HEK293 (cell line): ENCODE data around the gene MMRN2.

ENCODE experiments used
- CTCF ChIA-PET: fragments of 350-600 bp; formaldehyde crosslinking; extraction: SDS; loops from one replicate; lab custom pipeline; 2021; ENCODE audit warnings: antibody characterized with exemption; lab: Yijun Ruan, JAX
- POLR2A ChIA-PET: fragments of 300-600 bp; formaldehyde crosslinking; extraction: SDS; loops from one replicate; lab custom pipeline; 2020; ENCODE audit warnings: antibody characterized with exemption, inconsistent platforms; lab: Yijun Ruan, JAX
- H3K27ac ChIP-seq: fragments of 200-500 bp; sonication (Bioruptor generic); 2 replicates; pipeline ENCODE4 v1.5.1; 2014; ENCODE audit warnings: low read depth, low read length, control low read depth, inconsistent platforms; ENCODE audit errors: extremely low read depth
- H3K36me3 ChIP-seq, 2 experiments: fragments of 200-500 bp in 1 of 2; sonication (Bioruptor generic) in 1 of 2; 1 replicate in 1 of 2; 2 replicates in 1 of 2; pipeline ENCODE4 v1.5.1; 2014 to 2017; ENCODE audit warnings: inconsistent platforms in 2 of 2, low read length in 2 of 2; ENCODE audit not compliant: control insufficient read depth in 2 of 2, insufficient read depth in 1 of 2
- H3K4me1 ChIP-seq: fragments of 200-500 bp; sonication (Bioruptor generic); 2 replicates; pipeline ENCODE4 v1.5.1; 2014; ENCODE audit warnings: mild to moderate bottlenecking, low read length, inconsistent platforms; ENCODE audit not compliant: control insufficient read depth, insufficient read depth
- H3K4me3 ChIP-seq: 2 replicates; pipeline ENCODE4 v1.5.1; 2011; ENCODE audit warnings: low read depth, mild to moderate bottlenecking, control low read depth, low read length, moderate library complexity
- H3K9me3 ChIP-seq: fragments of 200-500 bp; sonication (Bioruptor generic); 2 replicates; pipeline ENCODE4 v1.5.1; 2014; ENCODE audit warnings: low read depth, low read length, inconsistent platforms; ENCODE audit not compliant: control insufficient read depth, insufficient read depth
- KLF10 ChIP-seq: fragments of 450-650 bp; IDR thresholded peaks from 2 replicates; pipeline ENCODE4 v1.5.1; 2018; ENCODE audit warnings: missing biosample characterization, mild to moderate bottlenecking, missing genetic modification characterization
- KLF8 ChIP-seq: fragments of 450-650 bp; formaldehyde crosslinking; IDR thresholded peaks from 2 replicates; pipeline ENCODE4 v1.5.1; 2016; ENCODE audit warnings: missing biosample characterization, missing genetic modification characterization
- MYNN ChIP-seq: fragments of 450-650 bp; formaldehyde crosslinking; IDR thresholded peaks from 2 replicates; pipeline ENCODE4 v1.5.1; 2016; ENCODE audit warnings: missing biosample characterization, missing genetic modification characterization, borderline replicate concordance
- OSR2 ChIP-seq: fragments of 450-650 bp; formaldehyde crosslinking; IDR thresholded peaks from 2 replicates; pipeline ENCODE4 v1.5.1; 2016; ENCODE audit warnings: missing biosample characterization, missing genetic modification characterization
- SP3 ChIP-seq: fragments of 450-650 bp; formaldehyde crosslinking; IDR thresholded peaks from 2 replicates; pipeline ENCODE4 v1.5.1; 2016; ENCODE audit warnings: missing biosample characterization, missing genetic modification characterization
- YY2 ChIP-seq: fragments of 450-650 bp; formaldehyde crosslinking; IDR thresholded peaks from 2 replicates; pipeline ENCODE4 v1.5.1; 2016; ENCODE audit warnings: missing biosample characterization, missing genetic modification characterization
- ZBTB21 ChIP-seq: fragments of 450-650 bp; formaldehyde crosslinking; IDR thresholded peaks from 2 replicates; pipeline ENCODE4 v1.5.1; 2017; ENCODE audit warnings: missing biosample characterization, missing genetic modification characterization
- ZFP37 ChIP-seq: fragments of 450-650 bp; formaldehyde crosslinking; IDR thresholded peaks from 2 replicates; pipeline ENCODE4 v1.5.1; 2016; ENCODE audit warnings: missing biosample characterization, missing genetic modification characterization
- ZNF114 ChIP-seq: fragments of 450-650 bp; formaldehyde crosslinking; IDR thresholded peaks from 2 replicates; pipeline ENCODE4 v1.5.0; 2017; ENCODE audit warnings: missing biosample characterization, missing genetic modification characterization
- ZNF19 ChIP-seq: fragments of 450-650 bp; formaldehyde crosslinking; IDR thresholded peaks from 2 replicates; pipeline ENCODE4; 2016; ENCODE audit warnings: missing biosample characterization, missing genetic modification characterization, low read depth
- ZNF416 ChIP-seq: fragments of 450-650 bp; formaldehyde crosslinking; IDR thresholded peaks from 2 replicates; pipeline ENCODE4 v1.5.1; 2016; ENCODE audit warnings: missing biosample characterization, missing genetic modification characterization
- ZNF473 ChIP-seq: fragments of 450-650 bp; formaldehyde crosslinking; IDR thresholded peaks from 2 replicates; pipeline ENCODE4 v1.5.1; 2017; ENCODE audit warnings: missing biosample characterization, missing genetic modification characterization
- ZNF530 ChIP-seq: fragments of 450-650 bp; formaldehyde crosslinking; IDR thresholded peaks from 2 replicates; pipeline ENCODE4 v1.5.1; 2016; ENCODE audit warnings: low read depth, missing biosample characterization, missing genetic modification characterization
- ZNF76 ChIP-seq: fragments of 450-650 bp; formaldehyde crosslinking; IDR thresholded peaks from 2 replicates; pipeline ENCODE4; 2016; ENCODE audit warnings: low read depth, missing biosample characterization, missing genetic modification characterization, borderline replicate concordance
- ZNF791 ChIP-seq: fragments of 450-650 bp; formaldehyde crosslinking; IDR thresholded peaks from 2 replicates; pipeline ENCODE4 v1.5.1; 2016; ENCODE audit warnings: missing biosample characterization, missing genetic modification characterization
- TF ChIP-seq, protein P1 (sequence below): fragments of 450-650 bp; formaldehyde crosslinking; IDR thresholded peaks from 2 replicates; pipeline ENCODE4 v1.5.1; 2016; ENCODE audit warnings: missing biosample characterization, missing genetic modification characterization
- TF ChIP-seq, protein P2 (sequence below): fragments of 450-650 bp; formaldehyde crosslinking; IDR thresholded peaks from 2 replicates; pipeline ENCODE4 v1.5.1; 2016; ENCODE audit warnings: missing biosample characterization, missing genetic modification characterization, borderline replicate concordance
- TF ChIP-seq, protein P3 (sequence below): fragments of 450-650 bp; formaldehyde crosslinking; IDR thresholded peaks from 2 replicates; pipeline ENCODE4 v1.5.1; 2017; ENCODE audit warnings: missing biosample characterization, missing genetic modification characterization
- TF ChIP-seq, protein P4 (sequence below): fragments of 450-650 bp; formaldehyde crosslinking; IDR thresholded peaks from 2 replicates; pipeline ENCODE4 v1.5.1; 2016; ENCODE audit warnings: missing biosample characterization, missing genetic modification characterization
- TF ChIP-seq, protein P5 (sequence below): fragments of 450-650 bp; formaldehyde crosslinking; IDR thresholded peaks from 2 replicates; pipeline ENCODE4 v1.5.1; 2016; ENCODE audit warnings: missing biosample characterization, missing genetic modification characterization, low read depth
- TF ChIP-seq, protein P6 (sequence below): fragments of 450-650 bp; formaldehyde crosslinking; IDR thresholded peaks from 2 replicates; pipeline ENCODE4 v1.5.1; 2016; ENCODE audit warnings: missing biosample characterization, missing genetic modification characterization

Gene MMRN2

DNA sequence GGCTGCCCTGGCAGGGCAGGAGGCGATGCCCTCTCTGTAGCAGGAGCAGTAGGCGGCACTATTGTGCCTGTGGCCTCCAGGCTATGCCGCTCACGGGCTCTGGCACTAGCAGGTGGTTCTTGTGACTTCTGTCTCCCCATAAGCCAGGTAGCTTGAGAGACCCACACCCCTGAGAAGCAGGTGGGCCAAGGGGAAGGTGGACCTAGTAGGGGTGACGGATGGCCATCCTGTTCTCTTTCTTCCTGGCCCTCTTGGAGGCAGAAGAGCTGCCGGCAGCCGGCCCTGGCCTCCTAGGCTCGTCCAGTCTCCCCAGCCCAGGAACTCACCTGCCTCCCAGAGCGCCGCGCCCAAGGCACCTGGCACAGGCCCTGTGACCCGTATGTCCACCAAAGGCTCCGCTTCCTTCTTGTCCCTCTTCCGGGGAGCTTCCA is 15.4 kb downstream of the MMRN2 start (continued):
- TF ChIP-seq, protein P1, sequence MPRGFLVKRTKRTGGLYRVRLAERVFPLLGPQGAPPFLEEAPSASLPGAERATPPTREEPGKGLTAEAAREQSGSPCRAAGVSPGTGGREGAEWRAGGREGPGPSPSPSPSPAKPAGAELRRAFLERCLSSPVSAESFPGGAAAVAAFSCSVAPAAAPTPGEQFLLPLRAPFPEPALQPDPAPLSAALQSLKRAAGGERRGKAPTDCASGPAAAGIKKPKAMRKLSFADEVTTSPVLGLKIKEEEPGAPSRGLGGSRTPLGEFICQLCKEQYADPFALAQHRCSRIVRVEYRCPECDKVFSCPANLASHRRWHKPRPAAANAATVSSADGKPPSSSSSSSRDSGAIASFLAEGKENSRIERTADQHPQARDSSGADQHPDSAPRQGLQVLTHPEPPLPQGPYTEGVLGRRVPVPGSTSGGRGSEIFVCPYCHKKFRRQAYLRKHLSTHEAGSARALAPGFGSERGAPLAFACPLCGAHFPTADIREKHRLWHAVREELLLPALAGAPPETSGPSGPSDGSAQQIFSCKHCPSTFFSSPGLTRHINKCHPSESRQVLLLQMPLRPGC (tag by site-specific recombination) = no peak
- no peak for TF ChIP-seq ZNF76 (tag by site-specific recombination)
- TF ChIP-seq ZFP37 (tag by site-specific recombination) = no peak
- TF ChIP-seq KLF8 (tag by site-specific recombination) = no peak
- TF ChIP-seq, protein P2, sequence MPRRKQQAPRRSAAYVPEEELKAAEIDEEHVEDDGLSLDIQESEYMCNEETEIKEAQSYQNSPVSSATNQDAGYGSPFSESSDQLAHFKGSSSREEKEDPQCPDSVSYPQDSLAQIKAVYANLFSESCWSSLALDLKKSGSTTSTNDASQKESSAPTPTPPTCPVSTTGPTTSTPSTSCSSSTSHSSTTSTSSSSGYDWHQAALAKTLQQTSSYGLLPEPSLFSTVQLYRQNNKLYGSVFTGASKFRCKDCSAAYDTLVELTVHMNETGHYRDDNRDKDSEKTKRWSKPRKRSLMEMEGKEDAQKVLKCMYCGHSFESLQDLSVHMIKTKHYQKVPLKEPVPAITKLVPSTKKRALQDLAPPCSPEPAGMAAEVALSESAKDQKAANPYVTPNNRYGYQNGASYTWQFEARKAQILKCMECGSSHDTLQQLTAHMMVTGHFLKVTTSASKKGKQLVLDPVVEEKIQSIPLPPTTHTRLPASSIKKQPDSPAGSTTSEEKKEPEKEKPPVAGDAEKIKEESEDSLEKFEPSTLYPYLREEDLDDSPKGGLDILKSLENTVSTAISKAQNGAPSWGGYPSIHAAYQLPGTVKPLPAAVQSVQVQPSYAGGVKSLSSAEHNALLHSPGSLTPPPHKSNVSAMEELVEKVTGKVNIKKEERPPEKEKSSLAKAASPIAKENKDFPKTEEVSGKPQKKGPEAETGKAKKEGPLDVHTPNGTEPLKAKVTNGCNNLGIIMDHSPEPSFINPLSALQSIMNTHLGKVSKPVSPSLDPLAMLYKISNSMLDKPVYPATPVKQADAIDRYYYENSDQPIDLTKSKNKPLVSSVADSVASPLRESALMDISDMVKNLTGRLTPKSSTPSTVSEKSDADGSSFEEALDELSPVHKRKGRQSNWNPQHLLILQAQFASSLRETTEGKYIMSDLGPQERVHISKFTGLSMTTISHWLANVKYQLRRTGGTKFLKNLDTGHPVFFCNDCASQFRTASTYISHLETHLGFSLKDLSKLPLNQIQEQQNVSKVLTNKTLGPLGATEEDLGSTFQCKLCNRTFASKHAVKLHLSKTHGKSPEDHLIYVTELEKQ (tag by site-specific recombination) = no peak
- no peak for TF ChIP-seq MYNN (tag by site-specific recombination)
- TF ChIP-seq, protein P3, sequence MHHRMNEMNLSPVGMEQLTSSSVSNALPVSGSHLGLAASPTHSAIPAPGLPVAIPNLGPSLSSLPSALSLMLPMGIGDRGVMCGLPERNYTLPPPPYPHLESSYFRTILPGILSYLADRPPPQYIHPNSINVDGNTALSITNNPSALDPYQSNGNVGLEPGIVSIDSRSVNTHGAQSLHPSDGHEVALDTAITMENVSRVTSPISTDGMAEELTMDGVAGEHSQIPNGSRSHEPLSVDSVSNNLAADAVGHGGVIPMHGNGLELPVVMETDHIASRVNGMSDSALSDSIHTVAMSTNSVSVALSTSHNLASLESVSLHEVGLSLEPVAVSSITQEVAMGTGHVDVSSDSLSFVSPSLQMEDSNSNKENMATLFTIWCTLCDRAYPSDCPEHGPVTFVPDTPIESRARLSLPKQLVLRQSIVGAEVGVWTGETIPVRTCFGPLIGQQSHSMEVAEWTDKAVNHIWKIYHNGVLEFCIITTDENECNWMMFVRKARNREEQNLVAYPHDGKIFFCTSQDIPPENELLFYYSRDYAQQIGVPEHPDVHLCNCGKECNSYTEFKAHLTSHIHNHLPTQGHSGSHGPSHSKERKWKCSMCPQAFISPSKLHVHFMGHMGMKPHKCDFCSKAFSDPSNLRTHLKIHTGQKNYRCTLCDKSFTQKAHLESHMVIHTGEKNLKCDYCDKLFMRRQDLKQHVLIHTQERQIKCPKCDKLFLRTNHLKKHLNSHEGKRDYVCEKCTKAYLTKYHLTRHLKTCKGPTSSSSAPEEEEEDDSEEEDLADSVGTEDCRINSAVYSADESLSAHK (tag by site-specific recombination) = no peak
- TF ChIP-seq ZNF530 (tag by site-specific recombination) = no peak
- TF ChIP-seq, protein P4, sequence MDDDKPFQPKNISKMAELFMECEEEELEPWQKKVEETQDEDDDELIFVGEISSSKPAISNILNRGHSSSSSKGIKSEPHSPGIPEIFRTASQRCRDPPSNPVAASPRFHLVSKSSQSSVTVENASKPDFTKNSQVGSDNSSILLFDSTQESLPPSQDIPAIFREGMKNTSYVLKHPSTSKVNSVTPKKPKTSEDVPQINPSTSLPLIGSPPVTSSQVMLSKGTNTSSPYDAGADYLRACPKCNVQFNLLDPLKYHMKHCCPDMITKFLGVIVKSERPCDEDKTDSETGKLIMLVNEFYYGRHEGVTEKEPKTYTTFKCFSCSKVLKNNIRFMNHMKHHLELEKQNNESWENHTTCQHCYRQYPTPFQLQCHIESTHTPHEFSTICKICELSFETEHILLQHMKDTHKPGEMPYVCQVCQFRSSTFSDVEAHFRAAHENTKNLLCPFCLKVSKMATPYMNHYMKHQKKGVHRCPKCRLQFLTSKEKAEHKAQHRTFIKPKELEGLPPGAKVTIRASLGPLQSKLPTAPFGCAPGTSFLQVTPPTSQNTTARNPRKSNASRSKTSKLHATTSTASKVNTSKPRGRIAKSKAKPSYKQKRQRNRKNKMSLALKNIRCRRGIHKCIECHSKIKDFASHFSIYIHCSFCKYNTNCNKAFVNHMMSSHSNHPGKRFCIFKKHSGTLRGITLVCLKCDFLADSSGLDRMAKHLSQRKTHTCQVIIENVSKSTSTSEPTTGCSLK (tag by site-specific recombination) = no peak
- no peak for TF ChIP-seq ZNF791 (tag by site-specific recombination)
- TF ChIP-seq, all 188 proteins: peak for 0

DNA sequence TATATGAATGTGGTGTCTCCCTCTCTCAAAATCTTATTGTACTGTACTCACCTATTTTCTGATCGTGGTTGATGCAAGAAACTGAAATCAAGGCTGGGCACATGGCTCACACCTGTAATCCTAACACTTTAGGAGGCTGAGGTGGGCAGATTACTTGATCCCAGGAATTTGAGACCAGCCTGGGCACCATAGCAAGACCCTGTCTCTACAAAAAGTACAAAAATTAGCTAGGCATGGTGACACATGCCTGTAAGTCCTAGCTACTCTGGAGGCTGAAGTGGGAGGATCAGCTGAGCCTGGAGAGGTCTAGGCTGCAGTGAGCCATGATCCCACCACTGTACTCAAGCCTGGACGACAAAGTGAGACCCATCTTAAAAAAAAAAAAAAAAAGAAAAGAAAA is 16.0 kb downstream of the MMRN2 start:
- ChIA-PET POLR2A (no interaction called here), CTCF (interaction anchor here (0.9 to 1.9 kb wide), 2 partner anchors 18 to 253 kb away, joined by 3 to 11 read pairs; partner anchors contain the start of gene SNCG)
- H3K27ac ChIP-seq = no peak overlapping the region
- no peak for TF ChIP-seq YY2 (tag by site-specific recombination)
- no peak for TF ChIP-seq ZNF114
- TF ChIP-seq, protein P5, sequence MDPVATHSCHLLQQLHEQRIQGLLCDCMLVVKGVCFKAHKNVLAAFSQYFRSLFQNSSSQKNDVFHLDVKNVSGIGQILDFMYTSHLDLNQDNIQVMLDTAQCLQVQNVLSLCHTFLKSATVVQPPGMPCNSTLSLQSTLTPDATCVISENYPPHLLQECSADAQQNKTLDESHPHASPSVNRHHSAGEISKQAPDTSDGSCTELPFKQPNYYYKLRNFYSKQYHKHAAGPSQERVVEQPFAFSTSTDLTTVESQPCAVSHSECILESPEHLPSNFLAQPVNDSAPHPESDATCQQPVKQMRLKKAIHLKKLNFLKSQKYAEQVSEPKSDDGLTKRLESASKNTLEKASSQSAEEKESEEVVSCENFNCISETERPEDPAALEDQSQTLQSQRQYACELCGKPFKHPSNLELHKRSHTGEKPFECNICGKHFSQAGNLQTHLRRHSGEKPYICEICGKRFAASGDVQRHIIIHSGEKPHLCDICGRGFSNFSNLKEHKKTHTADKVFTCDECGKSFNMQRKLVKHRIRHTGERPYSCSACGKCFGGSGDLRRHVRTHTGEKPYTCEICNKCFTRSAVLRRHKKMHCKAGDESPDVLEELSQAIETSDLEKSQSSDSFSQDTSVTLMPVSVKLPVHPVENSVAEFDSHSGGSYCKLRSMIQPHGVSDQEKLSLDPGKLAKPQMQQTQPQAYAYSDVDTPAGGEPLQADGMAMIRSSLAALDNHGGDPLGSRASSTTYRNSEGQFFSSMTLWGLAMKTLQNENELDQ (tag by site-specific recombination) = no peak
- no peak for TF ChIP-seq SP3 (tag by site-specific recombination)
- TF ChIP-seq ZNF473 (tag by site-specific recombination) = no peak
- TF ChIP-seq, protein P6, sequence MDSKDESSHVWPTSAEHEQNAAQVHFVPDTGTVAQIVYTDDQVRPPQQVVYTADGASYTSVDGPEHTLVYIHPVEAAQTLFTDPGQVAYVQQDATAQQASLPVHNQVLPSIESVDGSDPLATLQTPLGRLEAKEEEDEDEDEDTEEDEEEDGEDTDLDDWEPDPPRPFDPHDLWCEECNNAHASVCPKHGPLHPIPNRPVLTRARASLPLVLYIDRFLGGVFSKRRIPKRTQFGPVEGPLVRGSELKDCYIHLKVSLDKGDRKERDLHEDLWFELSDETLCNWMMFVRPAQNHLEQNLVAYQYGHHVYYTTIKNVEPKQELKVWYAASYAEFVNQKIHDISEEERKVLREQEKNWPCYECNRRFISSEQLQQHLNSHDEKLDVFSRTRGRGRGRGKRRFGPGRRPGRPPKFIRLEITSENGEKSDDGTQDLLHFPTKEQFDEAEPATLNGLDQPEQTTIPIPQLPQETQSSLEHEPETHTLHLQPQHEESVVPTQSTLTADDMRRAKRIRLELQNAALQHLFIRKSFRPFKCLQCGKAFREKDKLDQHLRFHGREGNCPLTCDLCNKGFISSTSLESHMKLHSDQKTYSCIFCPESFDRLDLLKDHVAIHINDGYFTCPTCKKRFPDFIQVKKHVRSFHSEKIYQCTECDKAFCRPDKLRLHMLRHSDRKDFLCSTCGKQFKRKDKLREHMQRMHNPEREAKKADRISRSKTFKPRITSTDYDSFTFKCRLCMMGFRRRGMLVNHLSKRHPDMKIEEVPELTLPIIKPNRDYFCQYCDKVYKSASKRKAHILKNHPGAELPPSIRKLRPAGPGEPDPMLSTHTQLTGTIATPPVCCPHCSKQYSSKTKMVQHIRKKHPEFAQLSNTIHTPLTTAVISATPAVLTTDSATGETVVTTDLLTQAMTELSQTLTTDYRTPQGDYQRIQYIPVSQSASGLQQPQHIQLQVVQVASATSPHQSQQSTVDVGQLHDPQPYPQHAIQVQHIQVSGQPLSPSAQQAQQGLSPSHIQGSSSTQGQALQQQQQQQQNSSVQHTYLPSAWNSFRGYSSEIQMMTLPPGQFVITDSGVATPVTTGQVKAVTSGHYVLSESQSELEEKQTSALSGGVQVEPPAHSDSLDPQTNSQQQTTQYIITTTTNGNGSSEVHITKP (tag by site-specific recombination) = no peak
- no peak for TF ChIP-seq ZFP37 (tag by site-specific recombination)
- TF ChIP-seq ZNF416 = no peak
- TF ChIP-seq ZBTB21 (tag by site-specific recombination) = no peak
- TF ChIP-seq KLF10 (tag by site-specific recombination) = no peak
- TF ChIP-seq ZNF19 (tag by site-specific recombination) = no peak
- TF ChIP-seq OSR2 (tag by site-specific recombination) = no peak

More for the DNA sequence above, 16.0 kb downstream of the MMRN2 start:
- no peaks in the 10 kb centered on the region for H3K9me3 ChIP-seq
- no peaks in the 10 kb centered on the region for H3K36me3 ChIP-seq
- H3K4me1 ChIP-seq = no peaks in the 10 kb centered on the region
- H3K4me3 ChIP-seq = no peak overlapping the region
